ENCODE data around the gene FBRS. TPM values are rescaled to one million over a fixed set of nuclear protein-coding genes. Genes with fewer than 3 reads are reported as not detected.
"Not testable (repeated sequence)": the region's sequence is repeated elsewhere in the genome, so short reads cannot be mapped to it uniquely, and the experiment has no call there.

FBRS gene
- polyA plus RNA-seq, 3 donors: 48.7 to 78.6 (median 67.4) TPM

GRCh38 chr16:30678586-30678970 lies 20.3 kb downstream of the FBRS start:
- no peak for DNase-seq (ENCODE audit: extremely low read depth in 1 of 11, low read depth in 9 of 11, low spot score in 4 of 11)

DNA sequence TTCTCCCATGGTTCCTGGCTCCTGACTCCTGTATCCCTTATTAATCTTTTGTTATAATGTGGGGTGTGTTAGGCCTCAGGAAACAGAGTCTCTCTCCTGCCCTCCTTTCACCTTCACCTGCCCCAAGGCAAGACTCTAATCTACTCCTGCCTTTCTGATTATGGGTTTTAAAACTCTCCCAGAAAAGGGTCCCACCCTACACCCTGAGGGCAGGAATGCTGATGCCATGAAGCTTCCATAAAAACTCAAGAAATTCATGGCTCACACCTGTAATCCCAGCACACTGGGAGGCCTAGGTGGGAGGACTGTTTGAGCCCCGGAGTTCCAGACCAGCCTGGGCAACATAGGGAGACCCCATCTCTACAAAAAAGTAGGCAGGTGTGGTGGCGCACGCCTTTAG lies 22.1 kb downstream of the FBRS start:
- DNase-seq (ENCODE audit: extremely low read depth in 1 of 11, low read depth in 9 of 11, low spot score in 4 of 11): no peak

GRCh38 chr16:30688701-30689100 lies 30.5 kb downstream of the FBRS start:
- DNase-seq (ENCODE audit: extremely low read depth in 1 of 11, low read depth in 9 of 11, low spot score in 4 of 11): no peak

- DNase-seq (ENCODE audit: extremely low read depth in 1 of 11, low read depth in 9 of 11, low spot score in 4 of 11): no peak
Measured at GRCh38 chr16:30691907-30692306, 33.7 kb downstream of the FBRS start.

- DNase-seq (ENCODE audit: extremely low read depth in 1 of 11, low read depth in 9 of 11, low spot score in 4 of 11): no peak
Measured at GRCh38 chr16:30692396-30693064, 34.3 kb downstream of the FBRS start.

DNA sequence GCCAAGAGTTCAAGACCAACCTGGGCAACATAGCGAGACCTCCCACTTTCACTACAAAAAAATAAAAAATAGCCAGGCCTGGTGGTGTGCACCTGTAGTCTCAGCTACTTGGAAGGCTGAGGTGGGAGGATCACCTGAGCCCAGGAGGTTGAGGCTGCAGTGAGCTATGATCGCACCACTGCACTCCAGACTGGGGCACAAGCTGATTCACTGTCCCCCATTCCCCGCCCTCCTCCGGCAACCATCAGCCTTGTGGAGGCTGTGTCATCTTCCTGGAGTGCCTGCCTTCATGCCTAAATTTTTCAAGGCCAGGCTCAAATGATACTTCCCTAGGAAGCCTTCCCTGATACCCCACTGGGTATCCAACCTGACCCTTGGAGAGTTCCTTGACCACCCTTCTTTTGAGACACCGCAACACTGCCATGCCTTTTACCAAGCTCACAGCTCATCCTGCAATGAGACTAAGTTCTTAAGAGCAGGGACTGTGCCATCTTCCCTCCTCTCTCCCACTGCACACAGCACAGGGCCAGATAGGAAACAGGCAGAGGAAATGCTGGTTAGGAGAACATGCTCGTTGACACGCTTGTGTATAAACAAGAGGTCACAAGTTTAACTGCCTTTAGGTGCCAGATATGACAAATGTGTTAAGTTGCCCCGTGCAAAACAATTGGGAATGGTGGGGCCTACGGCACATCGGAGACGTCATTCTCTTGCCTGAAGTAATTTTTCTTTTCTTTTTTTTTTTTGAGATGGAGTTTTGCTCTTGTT lies 36.9 kb downstream of the FBRS start:
- no peak for DNase-seq (ENCODE audit: extremely low read depth in 1 of 11, low read depth in 9 of 11, low spot score in 4 of 11)

DNA sequence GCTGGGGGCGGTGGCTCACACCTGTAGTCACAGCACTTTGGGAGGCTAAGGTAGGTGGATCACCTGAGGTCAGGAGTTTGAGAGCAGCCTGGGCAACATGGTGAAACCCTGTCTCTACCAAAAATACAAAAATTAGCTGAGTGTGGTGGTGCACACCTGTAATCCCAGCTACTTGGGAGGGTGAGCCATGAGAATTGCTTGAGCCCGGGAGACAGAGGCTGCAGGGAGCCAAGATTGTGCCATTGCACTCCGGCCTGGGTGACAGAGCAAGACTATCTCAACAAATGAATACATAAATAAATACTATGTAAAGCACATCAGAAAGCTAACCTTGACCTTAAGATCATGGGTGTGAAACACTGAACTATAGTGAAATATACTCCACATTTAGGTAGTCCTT lies 38.4 kb downstream of the FBRS start:
- DNase-seq (ENCODE audit: extremely low read depth in 1 of 11, low read depth in 9 of 11, low spot score in 4 of 11): not testable (repeated sequence)

GRCh38 chr16:30697264-30698138 lies 39.3 kb downstream of the FBRS start:
- DNase-seq (ENCODE audit: extremely low read depth in 1 of 11, low read depth in 9 of 11, low spot score in 4 of 11): peak in 2 of 11 donors; percentile 6 to 27

DNA sequence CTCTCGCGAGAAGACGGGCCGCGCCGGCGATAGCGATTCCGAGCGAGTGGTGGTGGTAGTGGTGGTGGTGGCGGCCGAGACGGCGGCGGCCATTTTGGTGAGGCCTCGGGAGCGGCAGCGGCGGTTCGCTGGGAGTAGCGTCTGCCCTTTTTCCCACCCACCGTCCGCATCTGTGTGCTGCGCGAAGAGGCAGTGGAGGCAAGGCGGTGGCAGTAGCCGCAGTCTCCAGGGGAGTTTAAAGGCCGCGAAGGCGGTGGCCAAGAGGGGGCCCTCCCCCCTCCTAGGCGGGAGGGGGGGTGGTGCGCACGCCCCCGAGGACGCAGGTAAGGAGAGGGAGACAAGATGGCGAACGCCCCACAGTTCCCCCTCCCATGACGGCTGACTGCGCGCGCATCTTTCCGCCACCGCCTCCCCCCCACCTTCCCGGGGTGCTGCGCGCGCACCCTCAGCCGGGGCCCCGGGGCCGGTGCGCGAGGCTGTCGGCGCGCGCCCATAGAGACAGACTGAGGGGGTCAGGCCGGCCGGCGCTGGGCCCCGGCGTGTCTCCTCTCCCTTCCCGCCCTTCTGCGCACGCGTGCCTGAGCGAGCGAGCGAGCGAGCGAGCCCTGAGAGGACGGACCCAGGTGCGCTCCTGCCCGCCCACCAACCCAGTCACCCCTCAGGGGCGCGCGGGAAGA lies 40.0 kb downstream of the FBRS start:
- peak; percentile 92 to 97 (median 96) for DNase-seq (ENCODE audit: extremely low read depth in 1 of 11, low read depth in 9 of 11, low spot score in 4 of 11)

DNA sequence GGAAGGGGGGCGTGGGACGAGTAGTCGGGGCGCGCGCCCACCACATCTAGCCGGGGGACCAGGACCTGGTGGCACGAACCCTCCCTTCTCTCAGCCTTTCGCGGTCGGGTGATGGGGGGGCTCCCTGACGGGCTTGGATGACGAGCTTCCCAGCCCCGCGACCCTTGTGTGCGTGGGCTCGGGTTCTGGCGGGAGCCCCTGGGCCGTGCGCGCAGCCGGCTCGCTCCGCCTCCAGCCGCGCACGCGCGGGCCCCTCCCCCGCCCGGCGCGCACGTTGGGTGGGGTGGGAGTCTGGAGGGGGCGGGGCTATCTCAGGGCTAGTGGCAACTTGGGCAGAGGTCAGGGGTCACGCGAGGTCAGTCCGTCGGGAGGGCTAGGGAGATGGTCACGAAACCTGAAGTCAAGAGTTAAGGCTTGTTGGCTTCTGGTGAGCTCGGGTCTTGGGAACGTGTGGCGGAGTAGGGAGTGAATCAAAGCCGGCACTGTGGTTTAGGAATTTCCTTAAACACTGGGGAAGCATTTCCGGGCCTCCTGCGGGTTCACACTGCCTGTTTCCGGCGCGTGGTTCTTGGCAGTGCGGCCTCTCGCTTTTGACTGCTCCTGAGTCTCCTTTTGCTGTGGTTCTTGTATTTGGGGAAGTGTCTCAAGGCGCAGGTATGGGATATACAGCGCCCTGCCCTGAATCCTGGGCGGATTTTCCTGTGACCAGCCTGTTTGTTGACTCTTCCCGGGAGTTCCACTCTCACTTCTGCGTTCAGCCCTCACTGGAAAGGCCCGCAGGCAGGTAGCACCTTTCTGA lies 40.8 kb downstream of the FBRS start, which contains the start of gene SRCAP:
SRCAP (plus strand) TSS at position 356 of the 799 bp plus-strand sequence. CDS start 1,654 bp downstream, outside the sequence.
- DNase-seq (ENCODE audit: extremely low read depth in 1 of 11, low read depth in 9 of 11, low spot score in 4 of 11): peak; percentile 46 to 81 (median 71)

- no peak for DNase-seq (ENCODE audit: extremely low read depth in 1 of 11, low read depth in 9 of 11, low spot score in 4 of 11)
Measured at GRCh38 chr16:30699615-30700099, 41.4 kb downstream of the FBRS start.

GRCh38 chr16:30700491-30700890 lies 42.3 kb downstream of the FBRS start:
- no peak for DNase-seq (ENCODE audit: extremely low read depth in 1 of 11, low read depth in 9 of 11, low spot score in 4 of 11)

DNA sequence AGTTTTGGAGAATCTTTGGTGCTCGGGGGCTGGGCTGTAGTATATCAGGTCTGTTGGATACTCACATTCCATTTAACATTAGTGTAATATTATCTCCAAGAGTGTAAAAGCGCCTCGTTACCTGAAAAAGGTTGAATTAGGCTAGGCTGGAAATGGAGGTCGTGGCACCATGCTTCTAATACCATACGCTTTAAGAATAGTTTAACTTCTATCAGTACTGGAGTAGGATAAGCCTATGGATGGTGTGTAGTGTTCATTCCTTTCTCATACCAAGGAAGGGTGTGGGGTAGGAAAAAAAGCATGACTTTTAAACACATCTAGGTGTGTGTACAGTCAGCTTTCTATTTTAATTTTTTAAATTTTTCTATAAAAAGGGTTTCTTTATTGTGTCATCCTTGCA lies 42.7 kb downstream of the FBRS start:
- no peak for DNase-seq (ENCODE audit: extremely low read depth in 1 of 11, low read depth in 9 of 11, low spot score in 4 of 11)

DNA sequence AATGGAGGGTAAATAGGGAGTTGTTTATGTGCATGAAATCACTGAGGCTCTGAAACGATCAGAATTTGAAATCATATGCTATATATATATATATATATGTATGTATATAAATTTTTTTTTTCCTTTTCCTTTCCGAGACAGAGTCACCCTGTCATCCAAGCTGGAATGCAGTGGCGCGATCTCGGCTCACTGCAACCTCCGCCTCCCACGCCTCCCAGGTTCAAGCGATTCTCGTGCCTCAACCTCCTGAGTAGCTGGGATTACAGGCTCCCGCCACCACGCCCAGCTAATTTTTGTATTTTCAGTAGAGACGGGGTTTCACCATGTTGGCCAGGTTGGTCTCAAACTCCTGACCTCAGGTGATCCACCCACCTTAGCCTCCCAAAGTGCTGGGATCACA lies 44.8 kb downstream of the FBRS start:
- not testable (repeated sequence) for DNase-seq (ENCODE audit: extremely low read depth in 1 of 11, low read depth in 9 of 11, low spot score in 4 of 11)

DNA sequence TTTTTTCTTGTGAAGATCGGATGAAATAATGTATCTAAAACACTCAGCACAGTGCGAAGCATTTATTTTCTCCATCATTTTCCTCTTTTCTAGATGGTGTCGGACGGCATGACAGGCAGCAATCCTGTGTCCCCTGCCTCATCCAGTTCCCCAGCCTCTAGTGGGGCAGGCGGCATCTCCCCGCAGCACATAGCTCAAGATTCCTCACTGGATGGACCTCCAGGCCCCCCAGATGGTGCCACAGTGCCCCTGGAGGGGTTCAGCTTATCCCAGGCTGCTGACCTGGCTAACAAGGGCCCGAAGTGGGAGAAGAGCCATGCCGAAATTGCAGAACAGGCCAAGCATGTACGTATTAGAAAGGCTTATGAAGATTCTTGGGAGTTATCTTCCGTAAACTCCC lies 45.7 kb downstream of the FBRS start:
- DNase-seq (ENCODE audit: extremely low read depth in 1 of 11, low read depth in 9 of 11, low spot score in 4 of 11): no peak

GRCh38 chr16:30706046-30706445 lies 47.8 kb downstream of the FBRS start:
- DNase-seq (ENCODE audit: extremely low read depth in 1 of 11, low read depth in 9 of 11, low spot score in 4 of 11): no peak

GRCh38 chr16:30710971-30711370 lies 52.7 kb downstream of the FBRS start:
- DNase-seq (ENCODE audit: extremely low read depth in 1 of 11, low read depth in 9 of 11, low spot score in 4 of 11): no peak

- DNase-seq (ENCODE audit: extremely low read depth in 1 of 11, low read depth in 9 of 11, low spot score in 4 of 11): no peak
Measured at GRCh38 chr16:30711712-30712111, 53.5 kb downstream of the FBRS start.

Data from renal cortex interstitium (tissue), 11 donors.